ENCODE measurements around the gene ABLIM3. TPM values are rescaled to one million over a fixed set of nuclear protein-coding genes. Genes with fewer than 3 reads are reported as not detected.
A peak's percentile ranks its signal among the peaks of the same experiment; 100 is the strongest.

ABLIM3 gene
- total and polyA plus RNA-seq, 7 donors = 18.7 to 54.5 (median 35.0) TPM

GRCh38 chr5:149156435-149157083 lies 15.3 kb downstream of the ABLIM3 start:
- no peak for ATAC-seq
- no peak for DNase-seq
- WGBS, 3 donors = 79 to 90% (median 83%) methylated on average over 4 of the region's 4 CpGs
- intact Hi-C loops (cut with DNase I) = no loop called here
- Histone ChIP-seq H3K36me3 (ENCODE audit: insufficient read depth in 1 of 2, low read depth in 1 of 2) (peaks cover 0 to 4% of the 10 kb centered on the region in 2 donors), H3K27me3 (ENCODE audit: insufficient read depth in 3 of 3, low read length in 2 of 3) (no peaks in the 10 kb centered on the region), H3K4me1 (peaks cover 73% of the 10 kb centered on the region), H3K4me3 (no peak overlapping the region), H3K9me3 (no peaks in the 10 kb centered on the region), H3K27ac (peak overlapping the region; percentile 97)
- TF ChIP-seq CTCF (IDR thresholded peaks at IDR 0.05) = no peak

GRCh38 chr5:149157330-149157729 lies 16.0 kb downstream of the ABLIM3 start:
- intact Hi-C loops (cut with DNase I) = no loop called here
- ATAC-seq (no peak), DNase-seq (no peak)
- Histone ChIP-seq H3K27ac (peak overlapping the region; percentile 97), H3K4me3 (no peak overlapping the region), H3K9me3 (no peaks in the 10 kb centered on the region), H3K4me1 (peaks cover 65% of the 10 kb centered on the region), H3K27me3 (ENCODE audit: insufficient read depth in 3 of 3, low read length in 2 of 3) (no peaks in the 10 kb centered on the region), H3K36me3 (ENCODE audit: insufficient read depth in 1 of 2, low read depth in 1 of 2) (peaks cover 0 to 4% of the 10 kb centered on the region in 2 donors)
- WGBS, 3 donors = 58 to 91% (median 78%) methylated on average over 2 of the region's 2 CpGs
- TF ChIP-seq CTCF (IDR thresholded peaks at IDR 0.05) = no peak

- TF ChIP-seq CTCF (IDR thresholded peaks at IDR 0.05) = no peak
- no peaks in the 10 kb centered on the region for H3K9me3 ChIP-seq
- no peak overlapping the region for H3K27ac ChIP-seq
- ATAC-seq = peak in 2 of 4 donors; percentile 22 to 37
- H3K27me3 ChIP-seq (ENCODE audit: insufficient read depth in 3 of 3, low read length in 2 of 3) = no peaks in the 10 kb centered on the region
- intact Hi-C loops (cut with DNase I) = no loop called here
- peak in 1 of 2 donors; percentile 50 for DNase-seq
- no peaks in the 10 kb centered on the region for H3K36me3 ChIP-seq (ENCODE audit: insufficient read depth in 1 of 2, low read depth in 1 of 2)
- WGBS, 3 donors = 64 to 79% (median 66%) methylated on average over 3 of the region's 3 CpGs
- H3K4me3 ChIP-seq = no peak overlapping the region
- H3K4me1 ChIP-seq = peaks cover 35% of the 10 kb centered on the region
Measured at GRCh38 chr5:149160291-149160787, 19.0 kb downstream of the ABLIM3 start.

GRCh38 chr5:149161026-149161687 lies 19.9 kb downstream of the ABLIM3 start:
- intact Hi-C loops (cut with DNase I) = no loop called here
- no peak for TF ChIP-seq CTCF (IDR thresholded peaks at IDR 0.05)
- Histone ChIP-seq H3K4me1 (peaks cover 27% of the 10 kb centered on the region), H3K4me3 (no peak overlapping the region), H3K27ac (no peak overlapping the region), H3K36me3 (ENCODE audit: insufficient read depth in 1 of 2, low read depth in 1 of 2) (no peaks in the 10 kb centered on the region), H3K9me3 (no peaks in the 10 kb centered on the region), H3K27me3 (ENCODE audit: insufficient read depth in 3 of 3, low read length in 2 of 3) (no peaks in the 10 kb centered on the region)
- WGBS, 3 donors = 59 to 69% (median 65%) methylated on average over 9 of the region's 9 CpGs
- DNase-seq = peak in 1 of 2 donors; percentile 45
- ATAC-seq = no peak
